Subcutaneous adipose tissue (tissue), 4 donors: ENCODE measurements around the gene ZNF485. TPM values are rescaled to one million over a fixed set of nuclear protein-coding genes. Genes with fewer than 3 reads are reported as not detected.

Experiments used
- CTCF ChIP-seq: fragments of 450-650 bp; IDR thresholded peaks from one replicate; pipeline ENCODE4 v1.5.1; 2016; ENCODE audit warnings: low read depth, mild to moderate bottlenecking, control low read depth, antibody characterized with exemption, moderate library complexity
- total RNA-seq, 4 donors: library from RNA; depleted of rRNA; stranded (reverse); fragments of >200 nt; gene quantifications; one replicate each; pipeline ENCODE4 v1.1.0, GENCODE V29; 2016

The ZNF485 gene
- total RNA-seq, 4 donors from 2014 or later, result 2.9 to 6.5 (median 3.3) TPM

GRCh38 chr10:43594944-43595589 is 11.2 kb upstream of the ZNF485 start:
- TF ChIP-seq CTCF, result no peak

GRCh38 chr10:43595739-43596298 is 10.4 kb upstream of the ZNF485 start:
- TF ChIP-seq CTCF, result no peak

- no peak for TF ChIP-seq CTCF
Measured at GRCh38 chr10:43596546-43596945, 9.7 kb upstream of the ZNF485 start.

- no peak for TF ChIP-seq CTCF
Measured at GRCh38 chr10:43598446-43598845, 7.8 kb upstream of the ZNF485 start.

GRCh38 chr10:43599333-43599732 is 6.9 kb upstream of the ZNF485 start:
- no peak for TF ChIP-seq CTCF

- no peak for TF ChIP-seq CTCF
Measured at GRCh38 chr10:43605850-43606322, 352 bp upstream of the ZNF485 start.

- TF ChIP-seq CTCF, result no peak
Measured at GRCh38 chr10:43607199-43607573, 948 bp downstream of the ZNF485 start.
